Stomach (tissue), 4 donors: ENCODE results near the gene ELSPBP1.
"Not testable (repeated sequence)": the region's sequence is repeated elsewhere in the genome, so short reads cannot be mapped to it uniquely, and the experiment has no call there.

Source experiments
- POLR2A ChIP-seq, 4 donors: fragments of 450-650 bp; IDR thresholded peaks; one replicate each; pipeline ENCODE4 v1.6.1; 2016; ENCODE audit warnings: antibody characterized with exemption in 4 of 4, control low read depth in 2 of 4, mild to moderate bottlenecking in 1 of 4, moderate library complexity in 1 of 4
- POLR2AphosphoS5 ChIP-seq, 3 donors: sonication (generic); formaldehyde crosslinking; IDR thresholded peaks; one replicate each; pipeline ENCODE4 v1.6.1; 2016; ENCODE audit warnings: antibody characterized with exemption in 3 of 3

- not testable (repeated sequence) for TF ChIP-seq POLR2A, POLR2AphosphoS5 (IDR thresholded peaks at IDR 0.05)
Measured at GRCh38 chr19:47955936-47956335, 38.5 kb upstream of the ELSPBP1 start.
